ENCODE data around the gene ZNF827. TPM values are rescaled to one million over a fixed set of nuclear protein-coding genes. Genes with fewer than 3 reads are reported as not detected.

Gene ZNF827
- total RNA-seq, 3 donors from 2014 or later: 18.6 to 21.1 (median 19.0) TPM

GRCh38 chr4:145933134-145933533 lies 5.5 kb downstream of the ZNF827 start:
- Histone ChIP-seq H3K4me3 (no peak overlapping the region), H3K27ac (no peak overlapping the region), H3K27me3 (no peaks in the 10 kb centered on the region), H3K36me3 (no peaks in the 10 kb centered on the region), H3K9me3 (no peaks in the 10 kb centered on the region), H3K4me1 (no peaks in the 10 kb centered on the region)
- TF ChIP-seq POLR2AphosphoS5 (IDR thresholded peaks at IDR 0.05): no peak
- TF ChIP-seq POLR2A (IDR thresholded peaks at IDR 0.05): no peak
- no peak for TF ChIP-seq CTCF (IDR thresholded peaks at IDR 0.05)
- intact Hi-C loops (cut with DNase I; ENCODE audit: low total_unique reads): no loop called here
- DNase-seq (ENCODE audit: low spot score in 2 of 2): no peak

GRCh38 chr4:145931403-145931802 lies 7.2 kb downstream of the ZNF827 start:
- intact Hi-C loops (cut with DNase I; ENCODE audit: low total_unique reads): no loop called here
- Histone ChIP-seq H3K27me3 (no peaks in the 10 kb centered on the region), H3K4me1 (no peaks in the 10 kb centered on the region), H3K9me3 (no peaks in the 10 kb centered on the region), H3K36me3 (no peaks in the 10 kb centered on the region), H3K27ac (no peak overlapping the region), H3K4me3 (no peak overlapping the region)
- DNase-seq (ENCODE audit: low spot score in 2 of 2): no peak
- TF ChIP-seq POLR2AphosphoS5 (IDR thresholded peaks at IDR 0.05): no peak

GRCh38 chr4:145930592-145930991 lies 8.0 kb downstream of the ZNF827 start:
- intact Hi-C loops (cut with DNase I; ENCODE audit: low total_unique reads): no loop called here
- H3K9me3 ChIP-seq: no peaks in the 10 kb centered on the region
- H3K36me3 ChIP-seq: no peaks in the 10 kb centered on the region
- no peak overlapping the region for H3K4me3 ChIP-seq
- no peaks in the 10 kb centered on the region for H3K4me1 ChIP-seq
- no peaks in the 10 kb centered on the region for H3K27me3 ChIP-seq
- no peak for DNase-seq (ENCODE audit: low spot score in 2 of 2)
- TF ChIP-seq POLR2AphosphoS5 (IDR thresholded peaks at IDR 0.05) (no peak), CTCF (IDR thresholded peaks at IDR 0.05) (no peak), POLR2A (IDR thresholded peaks at IDR 0.05) (no peak)
- H3K27ac ChIP-seq: peak overlapping the region in 1 of 2 donors; percentile 6

GRCh38 chr4:145929415-145930178 lies 9.0 kb downstream of the ZNF827 start:
- H3K4me1 ChIP-seq: no peaks in the 10 kb centered on the region
- no peaks in the 10 kb centered on the region for H3K9me3 ChIP-seq
- no peak overlapping the region for H3K4me3 ChIP-seq
- H3K36me3 ChIP-seq: no peaks in the 10 kb centered on the region
- TF ChIP-seq CTCF (IDR thresholded peaks at IDR 0.05): no peak
- TF ChIP-seq POLR2A (IDR thresholded peaks at IDR 0.05): no peak
- no peak for TF ChIP-seq POLR2AphosphoS5 (IDR thresholded peaks at IDR 0.05)
- intact Hi-C loops (cut with DNase I; ENCODE audit: low total_unique reads): no loop called here
- no peak for DNase-seq (ENCODE audit: low spot score in 2 of 2)
- H3K27ac ChIP-seq: peak overlapping the region in 1 of 2 donors; percentile 6
- no peaks in the 10 kb centered on the region for H3K27me3 ChIP-seq

- no peak overlapping the region for H3K4me3 ChIP-seq
- TF ChIP-seq POLR2A (IDR thresholded peaks at IDR 0.05) (no peak), POLR2AphosphoS5 (IDR thresholded peaks at IDR 0.05) (no peak), CTCF (IDR thresholded peaks at IDR 0.05) (no peak)
Observed at GRCh38 chr4:145928748-145929147, 9.9 kb downstream of the ZNF827 start.

More at GRCh38 chr4:145928748-145929147, 9.9 kb downstream of the ZNF827 start:
- no peaks in the 10 kb centered on the region for H3K36me3 ChIP-seq
- no peaks in the 10 kb centered on the region for H3K9me3 ChIP-seq
- DNase-seq (ENCODE audit: low spot score in 2 of 2): no peak
- H3K4me1 ChIP-seq: no peaks in the 10 kb centered on the region
- intact Hi-C loops (cut with DNase I; ENCODE audit: low total_unique reads): no loop called here
- H3K27ac ChIP-seq: no peak overlapping the region
- H3K27me3 ChIP-seq: no peaks in the 10 kb centered on the region
